GM13976 (cell line): Measurements from ENCODE around the gene TENM3.

Source experiments
- DNase-seq: peaks from one replicate; pipeline ENCODE4 v3.0.0; 2012; ENCODE audit warnings: low spot score
- CTCF ChIP-seq: IDR thresholded peaks from 2 replicates; pipeline ENCODE4 v1.5.1; 2012; ENCODE audit warnings: borderline replicate concordance, mild to moderate bottlenecking; ENCODE audit not compliant: insufficient read depth; ENCODE audit errors: extremely low read depth, missing control alignments, control extremely low read depth
- in situ Hi-C: fragments of 300-500 bp; cut with MboI; formaldehyde crosslinking; loops from one replicate; pipeline ENCODE4 v1.12.0; 2022; ENCODE audit warnings: low sequenced_read_pairs, mixed read lengths, inconsistent platforms; ENCODE audit not compliant: unreplicated experiment

Gene TENM3

GRCh38 chr4:182848685-182849084 lies 605.5 kb downstream of the TENM3 start:
- no peak for DNase-seq
- no peak for TF ChIP-seq CTCF
- in situ Hi-C loops: no loop called here
